Endothelial cell of umbilical vein (primary cell): ENCODE measurements around the gene PALMD. TPM values are rescaled to one million over a fixed set of nuclear protein-coding genes. Genes with fewer than 3 reads are reported as not detected.
A peak's percentile ranks its signal among the peaks of the same experiment; 100 is the strongest.

Source experiments
- BruUV-seq: library from RNA; stranded (reverse); fragments of 400-500 nt; replicated peaks from 2 replicates; lab custom pipeline; 2021; lab: Mats Ljungman, UMichigan
- CTCF ChIA-PET: fragments of 300-600, 350-600 bp; sonication (Branson Sonifier 250); formaldehyde crosslinking; loops from one replicate; lab custom pipeline; 2021; ENCODE audit warnings: antibody characterized with exemption, inconsistent platforms; lab: Charles Lee
- POLR2A ChIA-PET: fragments of 300-600, 350-600 bp; sonication (Branson Sonifier 250); formaldehyde crosslinking; loops from one replicate; lab custom pipeline; 2021; ENCODE audit warnings: antibody characterized with exemption, inconsistent platforms; lab: Charles Lee
- DNase-seq: peaks from one replicate; pipeline ENCODE4 v3.0.0-alpha.2; 2011; ENCODE audit warnings: low read depth, low spot score
- FAIRE-seq: peaks from 2 replicates; lab custom pipeline; 2011; peaks lifted over from hg19 to GRCh38; lab: Jason Lieb, UNC
- H2AFZ ChIP-seq: 2 replicates; pipeline ENCODE4 v1.6.0; 2012; ENCODE audit warnings: low read depth, low read length, control low read depth, inconsistent platforms
- H3K27ac ChIP-seq: 2 replicates; pipeline ENCODE4 v1.5.1; 2011; ENCODE audit warnings: low read depth, mild to moderate bottlenecking, control low read depth, low read length, moderate library complexity; ENCODE audit not compliant: insufficient read depth
- H3K27me3 ChIP-seq, 2 experiments: 2 replicates each; pipeline versions ENCODE4 v1.6.0 to v1.6.1; 2011; ENCODE audit warnings: low read length in 2 of 2, mixed read lengths in 1 of 2; ENCODE audit not compliant: control insufficient read depth in 2 of 2, insufficient read depth in 2 of 2
- H3K36me3 ChIP-seq, 2 experiments: 2 replicates in 1 of 2; 3 replicates in 1 of 2; pipeline ENCODE4 v1.5.1; 2011; ENCODE audit warnings: low read length in 2 of 2, mild to moderate bottlenecking in 1 of 2, moderate library complexity in 1 of 2; ENCODE audit not compliant: control insufficient read depth in 2 of 2, insufficient read depth in 2 of 2; ENCODE audit errors: extremely low read depth in 1 of 2
- H3K4me1 ChIP-seq: 3 replicates; pipeline ENCODE4 v1.5.1; 2011; ENCODE audit warnings: mild to moderate bottlenecking, low read length; ENCODE audit not compliant: control insufficient read depth, insufficient read depth; ENCODE audit errors: extremely low read depth
- H3K4me2 ChIP-seq: 2 replicates; pipeline ENCODE4 v1.6.1; 2011; ENCODE audit warnings: low read length, control low read depth, mixed read lengths; ENCODE audit not compliant: insufficient read depth
- H3K4me3 ChIP-seq, 3 experiments: fragments of 200-600 bp in 1 of 3; sonication (generic), shearing (Covaris generic) in 1 of 3; replicated peaks in 1 of 3; 2 replicates each; pipeline ENCODE4 v1.5.1; 2011 to 2016; ENCODE audit warnings: control low read depth in 3 of 3, low read length in 3 of 3, mild to moderate bottlenecking in 2 of 3, inconsistent platforms in 1 of 3, low read depth in 1 of 3, moderate library complexity in 1 of 3; ENCODE audit not compliant: insufficient read depth in 1 of 3
- H3K79me2 ChIP-seq: 2 replicates; pipeline ENCODE4 v1.6.0; 2012; ENCODE audit warnings: low read length, inconsistent platforms; ENCODE audit not compliant: control insufficient read depth, insufficient read depth
- H3K9ac ChIP-seq: replicated peaks from 2 replicates; pipeline ENCODE3; 2011; ENCODE audit warnings: low read length, control low read depth; ENCODE audit not compliant: insufficient read depth; ENCODE audit errors: extremely low read depth
- H3K9me1 ChIP-seq: replicated peaks from 3 replicates; pipeline ENCODE4 v1.6.0; 2011; ENCODE audit warnings: mild to moderate bottlenecking, low read length; ENCODE audit not compliant: control insufficient read depth, insufficient read depth; ENCODE audit errors: extremely low read depth
- H3K9me3 ChIP-seq: replicated peaks from 2 replicates; pipeline ENCODE4 v1.5.1; 2012; ENCODE audit warnings: low read length, inconsistent platforms; ENCODE audit not compliant: control insufficient read depth, insufficient read depth
- H4K20me1 ChIP-seq: replicated peaks from 2 replicates; pipeline ENCODE3; 2011; ENCODE audit warnings: mild to moderate bottlenecking, low read length; ENCODE audit not compliant: control insufficient read depth, insufficient read depth; ENCODE audit errors: extremely low read depth
- CTCF ChIP-seq, 2 donors: IDR thresholded peaks; 1 replicate in 1 of 2; 2 replicates in 1 of 2; pipeline ENCODE4 v1.5.1; 2011; ENCODE audit warnings: low read length in 2 of 2, mild to moderate bottlenecking in 2 of 2, moderate library complexity in 2 of 2, control low read depth in 1 of 2, inconsistent platforms in 1 of 2, low read depth in 1 of 2; ENCODE audit not compliant: insufficient read depth in 1 of 2; ENCODE audit errors: extremely low read depth in 1 of 2
- EZH2 ChIP-seq: IDR thresholded peaks from 2 replicates; pipeline ENCODE4 v1.6.1; 2012; ENCODE audit warnings: borderline replicate concordance, low read depth, mild to moderate bottlenecking, moderate library complexity, low read length, inconsistent platforms; ENCODE audit not compliant: severe bottlenecking
- FOS ChIP-seq: IDR thresholded peaks from 2 replicates; pipeline ENCODE4 v1.6.1; 2011; ENCODE audit warnings: mild to moderate bottlenecking, low read length, moderate library complexity, borderline replicate concordance; ENCODE audit not compliant: insufficient read depth
- GATA2 ChIP-seq: IDR thresholded peaks from 2 replicates; pipeline ENCODE4 v1.7.0; 2011; ENCODE audit warnings: low read depth, mild to moderate bottlenecking, moderate library complexity, mixed read lengths, low read length; ENCODE audit not compliant: insufficient read length, insufficient read depth
- JUN ChIP-seq: IDR thresholded peaks from 2 replicates; pipeline ENCODE4 v1.6.1; 2011; ENCODE audit warnings: borderline replicate concordance, low read depth; ENCODE audit not compliant: insufficient read length, insufficient read depth
- MAX ChIP-seq: IDR thresholded peaks from 2 replicates; pipeline ENCODE4 v1.6.1; 2011; ENCODE audit not compliant: insufficient read depth, insufficient read length
- MYC ChIP-seq: IDR thresholded peaks from one replicate; pipeline ENCODE4 v1.6.1; 2011; ENCODE audit warnings: mild to moderate bottlenecking, low read depth, low read length
- POLR2A ChIP-seq: IDR thresholded peaks from 2 replicates; pipeline ENCODE4 v1.6.1; 2012; ENCODE audit warnings: low read depth, mild to moderate bottlenecking, control low read depth, low read length
- POLR2AphosphoS5 ChIP-seq: IDR thresholded peaks from 2 replicates; pipeline ENCODE4 v1.6.1; 2012; ENCODE audit warnings: low read depth, mild to moderate bottlenecking, control low read depth, low read length, moderate library complexity; ENCODE audit not compliant: insufficient read depth
- dilution Hi-C: fragments of 300-500 bp; cut with MboI; formaldehyde crosslinking; loops from one replicate; pipeline ENCODE4 v1.15.0; 2019; ENCODE audit warnings: low sequenced_read_pairs; ENCODE audit not compliant: extremely low pct_ligation_motif_present
- intact Hi-C: fragments of 100-400 bp; cut with micrococcal nuclease; formaldehyde crosslinking; loops from one replicate; pipeline ENCODE4 v1.10.0; 2022
- polyA plus RNA-seq, 4 experiments: library from polyadenylated mRNA; depleted of rRNA in 3 of 4; stranded (reverse) in 3 of 4; unstranded in 1 of 4; fragments of >200 nt; gene quantifications; 2 replicates each; pipeline versions ENCODE4 v1.2.1 to v1.2.3, GENCODE V29; 2011 to 2012; ENCODE audit warnings: missing spikeins in 1 of 4
- total RNA-seq: library from RNA; stranded (reverse); gene quantifications from 2 replicates; pipeline ENCODE4 v1.2.3, GENCODE V29; 2021

PALMD gene
- total and polyA plus RNA-seq, 2 donors (not counting 3 experiments of a cell fraction or from before 2014, with no cell fraction given), result 52.6 to 137 TPM

GRCh38 chr1:99639408-99639807 lies 6.5 kb upstream of the PALMD start:
- Histone ChIP-seq H3K9ac (peak overlapping the region; percentile 50), H3K79me2 (no peaks in the 10 kb centered on the region), H3K27me3 (no peaks in the 10 kb centered on the region), H3K9me1 (no peaks in the 10 kb centered on the region), H2AFZ (no peak overlapping the region), H3K4me3 (no peak overlapping the region), H4K20me1 (no peaks in the 10 kb centered on the region), H3K9me3 (no peaks in the 10 kb centered on the region), H3K36me3 (no peaks in the 10 kb centered on the region), H3K4me2 (peak overlapping the region; percentile 75), H3K4me1 (peaks cover 40% of the 10 kb centered on the region), H3K27ac (peak overlapping the region; percentile 77)
- dilution Hi-C loops, result no loop called here
- DNase-seq, result no peak
- TF ChIP-seq EZH2 (no peak), MYC (no peak), MAX (no peak), POLR2AphosphoS5 (no peak), GATA2 (no peak), POLR2A (no peak), CTCF (IDR thresholded peaks at IDR 0.05; ENCODE audit: extremely low read depth in 1 of 2, insufficient read depth in 1 of 2, low read depth in 1 of 2, low read length in 2 of 2) (no peak), FOS (no peak), JUN (no peak)
- no TSS peak for BruUV-seq
- intact Hi-C loops, result no loop called here
- FAIRE-seq, result no peak
- ChIA-PET CTCF (interaction anchor here (0.6 to 2.4 kb wide), 7 partner anchors 13 to 159 kb away, joined by 3 to 9 read pairs (median 4); no protein-coding TSS in a partner anchor), POLR2A (no interaction called here)
